Thyroid gland (tissue), 4 donors: ENCODE results near the gene NTN5.

ENCODE experiments used
- POLR2A ChIP-seq, 2 donors: fragments of 450-650 bp; IDR thresholded peaks; one replicate each; pipeline ENCODE4 v1.6.1; 2017; ENCODE audit warnings: antibody characterized with exemption in 2 of 2, mild to moderate bottlenecking in 2 of 2, moderate library complexity in 1 of 2
- TF ChIP-seq, protein P1 (sequence below), 6 experiments: fragments of 200-600 bp in 3 of 6; fragments of 450-650 bp in 3 of 6; sonication (generic) in 3 of 6; IDR thresholded peaks; one replicate each; pipeline ENCODE4 v1.5.1; 2016 to 2019; ENCODE audit warnings: antibody characterized with exemption in 6 of 6, mild to moderate bottlenecking in 2 of 6, inconsistent platforms in 1 of 6, moderate library complexity in 1 of 6

DNA sequence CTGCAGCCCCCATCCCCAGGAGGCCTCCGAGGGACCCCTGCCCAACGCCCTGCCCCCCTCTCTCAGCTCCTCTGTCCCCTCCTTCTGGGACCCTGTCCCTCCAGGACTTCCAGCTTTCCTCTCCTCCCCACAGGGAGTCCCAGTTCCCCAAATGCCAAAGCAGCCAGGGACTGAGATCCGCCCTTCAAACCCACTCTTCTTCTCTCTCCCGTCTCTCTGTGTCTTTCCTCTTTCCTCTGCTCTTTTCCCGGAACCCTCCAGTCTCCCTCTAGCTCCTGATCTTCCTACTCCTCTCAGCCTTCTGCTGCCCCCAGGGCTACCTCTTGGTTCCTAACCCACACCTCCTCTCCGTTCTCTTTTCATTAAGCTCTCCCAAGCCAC is 27.2 kb downstream of the NTN5 start:
- TF ChIP-seq, protein P1, sequence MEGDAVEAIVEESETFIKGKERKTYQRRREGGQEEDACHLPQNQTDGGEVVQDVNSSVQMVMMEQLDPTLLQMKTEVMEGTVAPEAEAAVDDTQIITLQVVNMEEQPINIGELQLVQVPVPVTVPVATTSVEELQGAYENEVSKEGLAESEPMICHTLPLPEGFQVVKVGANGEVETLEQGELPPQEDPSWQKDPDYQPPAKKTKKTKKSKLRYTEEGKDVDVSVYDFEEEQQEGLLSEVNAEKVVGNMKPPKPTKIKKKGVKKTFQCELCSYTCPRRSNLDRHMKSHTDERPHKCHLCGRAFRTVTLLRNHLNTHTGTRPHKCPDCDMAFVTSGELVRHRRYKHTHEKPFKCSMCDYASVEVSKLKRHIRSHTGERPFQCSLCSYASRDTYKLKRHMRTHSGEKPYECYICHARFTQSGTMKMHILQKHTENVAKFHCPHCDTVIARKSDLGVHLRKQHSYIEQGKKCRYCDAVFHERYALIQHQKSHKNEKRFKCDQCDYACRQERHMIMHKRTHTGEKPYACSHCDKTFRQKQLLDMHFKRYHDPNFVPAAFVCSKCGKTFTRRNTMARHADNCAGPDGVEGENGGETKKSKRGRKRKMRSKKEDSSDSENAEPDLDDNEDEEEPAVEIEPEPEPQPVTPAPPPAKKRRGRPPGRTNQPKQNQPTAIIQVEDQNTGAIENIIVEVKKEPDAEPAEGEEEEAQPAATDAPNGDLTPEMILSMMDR (IDR thresholded peaks at IDR 0.05): no peak
- TF ChIP-seq POLR2A (IDR thresholded peaks at IDR 0.05): peak in 1 of 2 donors; percentile 2
